Stimulated activated CD4-positive, alpha-beta T cell treated with anti-CD3 and anti-CD28 coated beads, Interleukin-12 subunit alpha, Interleukin-12 subunit beta, amount 100 ng/mL, for 24 hours (primary cell): ENCODE results near the gene NOS1.
"Not testable (repeated sequence)": the region's sequence is repeated elsewhere in the genome, so short reads cannot be mapped to it uniquely, and the experiment has no call there.

ENCODE experiments used
- DNase-seq, 2 experiments: peaks; one replicate each; pipeline ENCODE4 v3.0.0-alpha.2; 2020; ENCODE audit warnings: low read depth in 2 of 2

Gene NOS1

DNA sequence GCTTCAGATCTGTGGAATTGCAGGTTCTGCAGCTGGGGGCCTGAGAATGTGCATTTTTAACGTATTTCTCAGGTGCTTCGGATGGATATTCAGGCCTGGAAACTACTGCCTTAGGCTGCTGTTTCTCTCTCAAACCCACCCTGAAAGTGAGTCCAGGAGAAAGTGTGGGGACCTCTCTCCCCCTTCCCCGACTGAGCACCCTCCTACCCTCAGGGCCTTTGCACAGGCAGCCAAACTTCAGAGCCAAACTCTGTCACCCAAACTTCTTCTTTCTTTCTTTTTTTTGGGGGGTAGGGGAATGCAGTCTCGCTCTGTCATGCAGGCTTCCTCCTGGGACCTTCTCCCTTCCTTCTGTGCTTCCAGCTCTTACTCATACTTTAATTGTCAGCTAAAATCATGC is 88.7 kb downstream of the NOS1 start:
- DNase-seq: no peak

GRCh38 chr12:117262749-117263148 is 98.7 kb downstream of the NOS1 start:
- no peak for DNase-seq

GRCh38 chr12:117261247-117261646 is 100.2 kb downstream of the NOS1 start:
- DNase-seq: no peak

DNA sequence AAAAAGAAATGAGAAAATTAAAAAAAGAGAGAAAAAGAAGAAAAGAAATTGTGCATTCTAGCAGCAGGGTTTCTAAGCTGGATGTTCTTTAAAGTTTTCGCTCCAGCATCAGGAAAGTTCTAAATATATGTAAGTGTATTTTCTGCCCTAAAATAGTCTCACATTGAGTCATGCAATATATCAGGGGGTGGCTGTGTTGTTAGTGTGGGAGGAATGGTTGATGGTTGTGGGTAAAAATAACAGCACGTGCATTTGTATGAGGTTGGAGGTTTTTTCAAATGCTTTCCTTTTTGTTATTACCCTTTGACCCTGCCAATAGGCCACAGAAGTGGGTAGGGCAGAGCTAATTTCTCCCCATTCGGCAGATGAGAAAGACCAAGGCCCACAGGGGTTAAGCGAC is 106.0 kb downstream of the NOS1 start:
- DNase-seq: no peak

- DNase-seq: no peak
These were observed 117.9 kb downstream of the NOS1 start for GRCh38 chr12:117243488-117243887.

DNA sequence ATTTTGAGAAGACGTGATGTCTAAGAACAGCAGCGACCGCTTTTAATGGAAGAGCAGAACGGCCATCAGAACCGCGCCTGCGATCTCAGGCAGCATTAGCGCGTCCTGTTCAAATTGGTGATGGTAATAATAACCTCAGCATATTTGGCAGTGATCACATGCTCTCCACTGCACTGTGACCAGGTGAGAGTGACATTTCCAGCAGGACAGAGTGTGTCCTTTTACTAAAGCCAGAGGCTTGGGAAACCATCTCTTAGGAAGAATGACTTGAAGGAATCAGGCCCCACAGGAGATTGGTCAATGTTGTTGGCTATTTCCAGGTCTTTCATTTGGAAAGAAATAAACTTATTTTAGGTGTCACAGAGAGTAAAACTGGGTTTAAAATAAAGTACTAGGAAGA is 119.7 kb downstream of the NOS1 start:
- DNase-seq: no peak

DNA sequence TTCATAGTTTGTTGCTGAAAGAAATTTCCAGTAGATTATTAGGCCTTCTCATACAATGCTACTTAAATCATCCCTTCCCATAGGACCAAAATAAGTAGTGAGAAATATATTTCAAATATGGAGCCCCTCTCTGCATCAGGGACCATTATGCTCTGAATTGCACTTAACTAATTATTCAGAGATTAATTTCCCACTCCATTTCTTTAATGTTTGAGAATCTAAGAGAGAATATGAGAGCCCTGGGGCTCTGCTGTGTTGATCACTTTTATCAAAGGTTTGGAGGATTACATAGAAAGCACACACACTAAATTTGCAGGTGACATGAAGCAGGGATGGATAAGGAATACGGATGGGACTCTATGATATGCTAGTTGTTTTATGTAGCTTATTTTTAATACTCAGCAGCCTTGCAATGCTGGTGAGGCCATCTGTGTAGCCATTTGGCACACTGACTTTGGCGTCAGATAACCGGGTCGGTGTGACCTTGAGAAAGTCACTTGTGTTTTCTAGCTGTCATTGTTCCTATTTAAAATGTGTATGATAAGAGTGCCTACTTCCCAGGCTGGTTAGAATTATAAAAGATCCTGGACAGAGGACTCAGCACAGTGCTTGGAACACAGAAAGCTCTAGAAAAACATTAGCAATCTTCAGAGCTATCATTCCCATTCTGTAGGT is 121.2 kb downstream of the NOS1 start:
- no peak for DNase-seq

- peak; percentile 43 to 89 for DNase-seq
These were observed 124.9 kb downstream of the NOS1 start for GRCh38 chr12:117236456-117237001.

GRCh38 chr12:117235261-117235660 is 126.2 kb downstream of the NOS1 start:
- DNase-seq: no peak

- DNase-seq: no peak
These were observed 127.0 kb downstream of the NOS1 start for GRCh38 chr12:117234441-117234840.

DNA sequence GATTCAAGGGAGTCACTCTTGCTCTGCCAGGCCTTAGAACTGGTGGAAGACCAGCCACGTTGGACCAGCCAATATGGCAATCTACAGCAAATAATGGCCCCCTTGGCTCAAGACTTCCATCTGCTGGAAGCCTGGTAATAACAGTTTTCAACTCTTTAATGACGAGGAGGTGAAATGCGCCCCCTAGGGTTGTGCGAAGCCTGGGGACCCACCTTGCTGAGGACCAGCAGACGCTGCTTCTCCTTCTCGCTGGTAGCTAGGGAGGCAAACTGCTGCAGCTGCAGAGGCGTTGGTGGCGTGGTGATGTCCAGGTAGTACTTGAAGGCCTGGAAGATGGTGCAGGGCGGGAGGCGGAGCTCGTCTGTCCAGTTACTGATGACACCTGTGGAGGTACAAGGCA is 129.7 kb downstream of the NOS1 start:
- no peak for DNase-seq

DNA sequence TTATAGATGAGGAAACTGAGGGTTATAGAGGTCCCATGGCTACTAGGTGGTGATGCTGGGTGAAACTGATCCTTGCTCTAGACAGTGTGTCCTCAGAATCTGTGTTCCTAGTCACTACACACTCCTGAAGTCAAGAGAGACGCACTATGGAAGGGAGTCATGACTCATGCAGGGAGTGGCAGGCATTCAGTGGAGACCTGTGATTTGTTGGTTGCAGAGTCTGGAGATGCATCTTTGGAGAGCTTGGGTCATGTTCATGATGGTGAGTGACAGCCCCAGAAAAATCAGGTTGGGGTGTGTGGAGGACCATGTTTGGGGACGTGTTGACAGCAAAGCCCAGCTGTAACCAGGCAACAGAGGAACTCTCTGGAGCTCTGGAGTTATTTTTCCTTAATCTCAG is 133.2 kb downstream of the NOS1 start:
- DNase-seq: no peak

GRCh38 chr12:117227000-117227653 is 134.3 kb downstream of the NOS1 start:
- no peak for DNase-seq

GRCh38 chr12:117226505-117226904 is 134.9 kb downstream of the NOS1 start:
- no peak for DNase-seq

- no peak for DNase-seq
These were observed 136.2 kb downstream of the NOS1 start for GRCh38 chr12:117225179-117225578.

- not testable (repeated sequence) for DNase-seq
These were observed 140.5 kb downstream of the NOS1 start for GRCh38 chr12:117220947-117221346.

GRCh38 chr12:117218149-117218548 is 143.3 kb downstream of the NOS1 start:
- DNase-seq: no peak

GRCh38 chr12:117216686-117217085 is 144.7 kb downstream of the NOS1 start:
- DNase-seq: no peak

GRCh38 chr12:117214797-117215196 is 146.6 kb downstream of the NOS1 start:
- DNase-seq: no peak

DNA sequence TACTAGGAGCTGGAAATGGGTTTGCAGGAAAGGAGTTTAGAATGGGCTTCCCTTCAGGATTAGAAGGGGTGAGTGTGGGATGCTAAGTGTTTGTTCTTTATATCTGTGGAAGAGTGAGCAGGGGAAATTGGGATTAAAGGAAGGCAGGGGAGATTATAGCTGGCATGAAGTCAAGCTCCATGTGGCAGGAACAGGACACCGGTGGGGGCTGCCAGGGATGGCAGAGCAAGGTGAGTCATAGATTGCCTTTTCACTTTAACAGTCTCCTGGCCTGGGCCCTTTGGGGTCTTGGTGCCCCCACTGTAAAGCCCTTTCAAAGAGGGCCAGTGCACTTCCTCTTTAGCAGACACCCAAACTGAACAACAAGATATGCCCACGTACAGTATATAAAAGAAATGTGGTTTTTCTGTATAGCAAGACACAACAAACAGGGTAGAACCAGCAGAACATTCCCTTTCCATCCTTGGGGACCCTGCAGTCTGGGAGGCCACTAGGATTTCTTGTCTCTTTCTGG is 148.1 kb downstream of the NOS1 start:
- DNase-seq: no peak

DNA sequence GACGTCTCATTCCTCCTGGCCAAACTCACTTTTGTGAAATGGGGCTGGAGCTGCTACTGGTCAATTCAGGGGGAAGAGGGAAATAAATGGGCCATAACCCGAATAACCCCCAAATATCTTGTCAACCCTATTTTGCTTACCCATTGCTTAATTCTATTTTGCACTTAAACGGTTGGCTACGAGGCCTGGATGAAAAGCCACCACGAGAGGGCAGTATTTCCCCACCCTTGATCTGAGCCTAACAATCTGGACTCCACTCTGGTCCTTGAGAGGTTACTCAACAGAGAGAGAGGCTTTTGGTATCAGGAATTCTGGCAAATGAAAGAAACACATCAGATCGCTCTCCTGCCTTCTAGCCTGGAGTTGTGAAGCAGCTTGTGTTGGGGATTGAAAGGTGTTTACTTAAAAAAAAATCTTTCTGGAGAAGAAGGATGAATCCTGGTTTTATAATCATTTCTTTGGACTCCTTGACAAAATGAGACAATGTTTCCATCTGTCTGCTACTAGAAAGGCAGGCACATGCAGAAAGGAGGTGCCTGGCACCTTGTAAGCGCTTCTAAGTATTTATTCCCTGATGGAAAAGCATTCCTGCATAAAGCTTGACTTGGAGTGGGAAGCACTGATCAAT is 148.7 kb downstream of the NOS1 start:
- peak; percentile 23 to 55 for DNase-seq

GRCh38 chr12:117210266-117210918 is 151.0 kb downstream of the NOS1 start:
- DNase-seq: no peak
